Tibial nerve (tissue), 4 donors: Measurements from ENCODE around the gene CLMP.

Experiments used
- CTCF ChIP-seq, 5 experiments: fragments of 200-600 bp in 3 of 5; fragments of 450-650 bp in 2 of 5; sonication (generic) in 3 of 5; IDR thresholded peaks; one replicate each; pipeline ENCODE4 v1.5.1; 2016 to 2019; ENCODE audit warnings: antibody characterized with exemption in 5 of 5, mild to moderate bottlenecking in 3 of 5, moderate library complexity in 2 of 5
- EP300 ChIP-seq, 2 donors: sonication (generic); formaldehyde crosslinking; IDR thresholded peaks; one replicate each; pipeline ENCODE4 v1.6.1; 2017; ENCODE audit warnings: antibody characterized with exemption in 2 of 2, mild to moderate bottlenecking in 1 of 2
- POLR2A ChIP-seq, 2 donors: fragments of 450-650 bp; IDR thresholded peaks; one replicate each; pipeline ENCODE4 v1.6.1; 2017; ENCODE audit warnings: antibody characterized with exemption in 2 of 2, mild to moderate bottlenecking in 2 of 2, moderate library complexity in 2 of 2

DNA sequence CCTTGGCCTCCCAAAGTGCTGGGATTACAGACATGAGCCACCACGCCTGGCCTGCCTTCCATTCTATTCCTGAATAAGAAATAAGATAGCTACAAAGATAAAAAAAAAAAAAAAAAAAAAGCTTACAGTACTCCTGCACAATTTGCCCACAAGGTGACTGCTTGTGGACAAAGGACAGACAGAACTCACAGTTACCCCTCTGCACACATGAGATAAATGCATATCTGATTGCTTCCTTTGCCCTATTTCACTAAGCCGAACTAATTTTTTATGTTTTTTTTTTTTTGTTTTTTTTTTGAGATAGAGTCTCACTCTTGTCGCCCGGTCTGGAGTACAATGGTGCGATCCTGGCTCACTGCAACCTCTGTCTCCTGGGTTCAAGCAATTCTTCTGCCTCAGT lies 109.6 kb downstream of the CLMP start:
- TF ChIP-seq CTCF (IDR thresholded peaks at IDR 0.05) (no peak), POLR2A (IDR thresholded peaks at IDR 0.05) (no peak), EP300 (IDR thresholded peaks at IDR 0.05) (no peak)
